ENCODE results near the gene CNTNAP4.

CNTNAP4 gene

GRCh38 chr16:76502063-76502462, 224.9 kb downstream of the CNTNAP4 start:
- no peak for DNase-seq

DNA sequence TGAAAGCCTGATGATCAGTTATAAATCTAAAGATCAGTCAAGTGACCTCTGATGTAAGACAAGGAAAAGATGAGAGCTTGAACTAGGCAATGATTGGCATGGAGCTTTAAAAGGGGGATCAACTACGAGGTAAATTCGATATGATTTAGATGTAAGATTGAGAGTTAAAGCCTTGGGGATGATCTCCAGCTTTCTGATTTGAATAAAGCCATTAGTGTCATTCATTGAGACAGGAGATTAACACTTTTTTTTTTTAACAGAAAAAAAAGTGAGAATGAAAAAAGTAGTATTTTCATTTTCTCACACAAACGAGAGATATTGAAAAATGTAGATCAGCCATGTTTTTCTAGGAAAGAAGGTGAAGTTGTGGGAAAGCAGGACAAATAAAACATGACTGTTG, 225.4 kb downstream of the CNTNAP4 start:
- DNase-seq = no peak

GRCh38 chr16:76503091-76503490, 225.9 kb downstream of the CNTNAP4 start:
- no peak for DNase-seq

DNA sequence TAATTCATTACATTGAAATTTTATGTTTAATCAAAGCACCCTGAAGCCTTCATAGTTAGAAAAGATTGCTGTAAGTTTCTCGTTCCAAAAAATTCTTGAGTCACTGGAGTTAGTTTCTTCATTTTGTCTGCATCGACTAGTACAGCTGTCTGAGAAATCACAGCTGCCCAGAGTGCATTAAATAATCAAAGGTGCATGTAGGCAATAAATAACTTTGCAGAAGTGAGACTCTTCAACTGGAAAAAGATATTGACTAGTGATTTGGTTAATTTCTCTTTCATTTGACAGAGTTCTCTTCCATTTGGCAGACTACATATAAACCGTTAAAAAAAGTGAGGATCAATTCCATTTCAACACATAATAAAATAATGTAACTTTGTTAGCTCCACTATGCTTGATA, 234.0 kb downstream of the CNTNAP4 start:
- DNase-seq = no peak

DNA sequence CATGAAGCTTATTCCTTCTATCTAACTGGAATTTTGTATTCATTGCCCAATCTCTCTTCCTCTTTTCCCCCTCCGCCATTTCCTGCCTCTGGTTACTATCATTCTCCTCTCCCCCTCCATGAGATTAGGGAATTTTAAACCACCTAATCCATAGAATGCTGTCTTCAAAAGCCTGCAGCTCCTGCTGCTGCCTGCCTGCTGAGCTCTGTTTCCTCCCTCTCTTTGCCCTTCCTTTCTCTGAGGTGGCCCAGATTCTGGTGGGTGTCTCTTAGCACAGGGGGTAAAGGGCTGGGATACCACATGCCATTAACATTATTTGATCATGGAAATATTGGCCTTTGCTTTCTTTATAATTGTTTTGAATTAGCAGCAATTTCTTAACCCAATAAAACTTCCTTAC, 241.6 kb downstream of the CNTNAP4 start:
- DNase-seq = no peak

GRCh38 chr16:76524356-76524755, 247.2 kb downstream of the CNTNAP4 start:
- no peak for DNase-seq

- no peak for DNase-seq
Measured at GRCh38 chr16:76524769-76525168, 247.6 kb downstream of the CNTNAP4 start.

GRCh38 chr16:76527244-76527643, 250.0 kb downstream of the CNTNAP4 start:
- DNase-seq = no peak

- no peak for DNase-seq
Measured at GRCh38 chr16:76529120-76529519, 251.9 kb downstream of the CNTNAP4 start.

GRCh38 chr16:76531236-76531635, 254.0 kb downstream of the CNTNAP4 start:
- no peak for DNase-seq

- no peak for DNase-seq
Measured at GRCh38 chr16:76532188-76532973, 255.2 kb downstream of the CNTNAP4 start.

DNA sequence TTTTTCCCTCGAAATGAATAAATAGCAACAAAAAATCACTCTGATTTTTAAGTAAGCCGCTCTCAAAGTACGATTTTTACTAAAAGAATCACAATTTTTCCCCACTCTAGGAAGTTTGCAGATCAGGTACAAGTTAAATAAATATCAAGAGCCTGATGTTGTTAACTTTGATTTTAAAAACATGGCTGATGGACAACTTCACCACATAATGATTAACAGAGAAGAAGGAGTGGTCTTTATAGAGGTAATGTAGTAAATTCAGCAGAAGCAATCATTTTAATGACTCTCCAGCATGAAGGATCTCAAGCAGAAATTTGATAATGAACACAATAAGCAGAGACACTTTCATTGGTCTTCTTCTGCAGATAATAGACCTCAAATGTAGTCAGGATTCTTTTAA, 262.4 kb downstream of the CNTNAP4 start:
- DNase-seq = no peak

DNA sequence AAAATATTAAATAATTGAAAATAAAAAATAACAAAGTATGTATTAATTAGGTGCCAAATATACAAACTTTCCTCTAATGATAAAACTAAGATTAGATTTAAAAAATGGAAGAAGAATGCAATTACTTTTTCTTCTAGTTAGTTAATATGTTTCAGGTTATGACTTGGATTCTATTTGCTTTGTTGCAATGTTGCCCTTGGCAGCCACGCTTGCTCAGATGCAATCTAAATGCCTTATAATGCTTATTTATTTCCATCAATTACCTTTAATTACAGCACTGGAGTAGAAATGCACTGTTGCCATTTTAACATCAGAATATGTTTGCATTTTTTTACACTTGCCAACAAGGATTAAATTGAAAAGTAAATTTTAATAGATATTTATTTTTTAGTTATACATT, 263.9 kb downstream of the CNTNAP4 start:
- no peak for DNase-seq

DNA sequence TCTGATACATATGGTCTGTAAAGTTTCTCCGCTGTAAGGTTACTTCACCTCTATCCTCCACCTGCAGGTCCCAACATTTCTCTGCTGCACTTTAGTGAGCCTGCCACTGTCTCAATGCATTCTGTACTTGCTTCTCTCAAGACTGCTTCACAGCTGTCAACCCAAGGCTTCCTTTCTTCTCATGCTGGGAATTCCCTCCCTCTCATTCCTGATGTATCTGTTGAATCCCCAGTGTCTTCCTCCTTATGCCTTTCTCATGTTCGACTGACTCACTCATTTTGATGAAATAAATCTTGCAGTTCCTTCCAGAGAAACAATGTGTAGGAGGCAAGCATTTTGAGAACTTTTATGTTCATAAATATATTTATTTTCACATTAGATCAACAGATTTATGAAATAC, 288.3 kb downstream of the CNTNAP4 start:
- no peak for DNase-seq

DNA sequence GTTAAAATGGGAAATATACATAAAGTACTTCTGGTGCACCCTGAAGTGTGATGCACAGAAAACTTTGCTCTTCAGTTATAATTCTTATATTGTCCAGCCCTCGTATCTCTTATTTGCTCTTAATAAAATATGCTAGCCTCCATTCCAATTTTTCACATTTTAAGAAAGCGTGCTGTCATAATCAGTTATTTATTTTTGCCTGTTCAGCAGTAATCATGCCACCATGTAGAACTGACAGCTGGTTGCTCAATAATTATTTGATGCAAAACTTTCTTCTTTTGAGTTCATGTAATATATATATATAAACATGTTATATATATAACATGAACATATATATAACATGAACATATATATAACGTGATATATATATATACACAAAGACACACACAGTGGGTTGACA, 294.6 kb downstream of the CNTNAP4 start:
- no peak for DNase-seq

- no peak for DNase-seq
Measured at GRCh38 chr16:76573281-76573680, 296.1 kb downstream of the CNTNAP4 start.

GRCh38 chr16:76574651-76575050, 297.4 kb downstream of the CNTNAP4 start:
- DNase-seq = no peak

DNA sequence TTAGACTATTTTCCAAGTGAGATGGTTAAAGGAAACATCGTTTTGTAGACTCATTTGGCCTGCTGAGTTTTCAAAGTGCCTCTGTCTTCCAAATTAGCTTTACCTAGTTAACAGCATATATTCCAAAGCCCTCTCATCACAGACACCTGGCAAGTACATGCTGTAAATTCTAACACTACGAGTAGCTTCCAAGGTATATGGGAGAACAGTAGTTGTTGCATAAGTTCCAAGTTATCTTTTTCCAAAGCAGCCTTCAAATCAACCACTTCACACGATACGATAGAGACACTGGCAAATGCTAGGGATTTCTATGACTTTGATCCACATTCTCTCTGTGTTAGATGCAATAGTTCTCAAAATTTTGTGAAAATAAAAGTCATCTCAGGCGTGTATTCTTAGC, 299.3 kb downstream of the CNTNAP4 start:
- no peak for DNase-seq

DNA sequence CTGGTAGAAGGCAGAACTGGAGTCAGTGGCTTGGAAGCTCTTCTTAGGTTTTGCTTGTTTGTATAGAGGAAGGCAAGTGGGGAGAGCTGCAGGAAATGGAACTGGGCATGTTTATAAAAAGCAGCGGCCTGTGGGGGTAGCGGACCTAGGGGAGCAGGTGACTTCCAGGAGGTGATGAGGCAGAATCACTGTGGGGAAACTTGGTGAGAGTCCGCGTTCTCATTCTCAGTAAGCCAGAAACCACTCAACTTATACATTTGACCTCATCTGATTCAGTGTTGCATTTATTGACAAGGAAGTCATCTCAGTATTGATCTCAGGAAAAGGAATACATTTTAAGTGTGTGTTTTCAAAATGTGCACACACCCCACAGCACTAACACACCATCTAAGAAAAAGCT, 299.8 kb downstream of the CNTNAP4 start:
- DNase-seq = no peak

- DNase-seq = no peak
Measured at GRCh38 chr16:76579277-76579922, 302.2 kb downstream of the CNTNAP4 start.

GRCh38 chr16:76583466-76583865, 306.3 kb downstream of the CNTNAP4 start:
- no peak for DNase-seq

- no peak for DNase-seq
Measured at GRCh38 chr16:76583945-76584344, 306.7 kb downstream of the CNTNAP4 start.

GRCh38 chr16:76598498-76598897, 321.3 kb downstream of the CNTNAP4 start:
- DNase-seq = no peak

GRCh38 chr16:76607317-76607716, 330.1 kb downstream of the CNTNAP4 start:
- DNase-seq = no peak

All from suppressor macrophage treated with lipopolysaccharide for 4 hours (primary cell).